GM21390 (cell line): Measurements from ENCODE around the gene ARID5B.

Source experiments
- ATAC-seq: cut with Tn5 transposase; IDR thresholded peaks from one replicate; pipeline ENCODE4 v1.9.1; 2021; ENCODE audit not compliant: unreplicated experiment

Gene ARID5B

GRCh38 chr10:62069452-62070178, 168.1 kb downstream of the ARID5B start:
- ATAC-seq, result no peak

- no peak for ATAC-seq
Observed at GRCh38 chr10:62071846-62072281, 170.4 kb downstream of the ARID5B start.

DNA sequence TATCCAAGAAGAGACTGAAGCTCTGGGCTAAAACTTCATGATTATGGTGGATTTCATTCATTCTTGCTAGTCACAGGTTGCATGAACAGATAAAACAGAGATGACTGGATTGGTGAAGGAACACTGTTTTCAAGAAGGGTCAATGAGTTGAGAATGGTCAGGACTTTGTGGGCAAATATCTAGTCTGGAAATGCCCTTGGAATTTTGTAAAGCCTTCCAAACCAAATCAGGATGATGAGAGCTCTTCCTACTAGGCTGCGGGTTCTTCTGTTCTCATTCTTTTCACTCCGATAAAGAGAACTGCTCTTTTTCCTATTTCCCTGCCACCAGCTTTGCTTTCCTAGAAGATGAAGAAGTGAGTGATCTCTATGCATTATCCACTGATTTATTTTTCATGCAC, 171.4 kb downstream of the ARID5B start:
- ATAC-seq, result no peak

GRCh38 chr10:62073429-62073828, 171.9 kb downstream of the ARID5B start:
- no peak for ATAC-seq

DNA sequence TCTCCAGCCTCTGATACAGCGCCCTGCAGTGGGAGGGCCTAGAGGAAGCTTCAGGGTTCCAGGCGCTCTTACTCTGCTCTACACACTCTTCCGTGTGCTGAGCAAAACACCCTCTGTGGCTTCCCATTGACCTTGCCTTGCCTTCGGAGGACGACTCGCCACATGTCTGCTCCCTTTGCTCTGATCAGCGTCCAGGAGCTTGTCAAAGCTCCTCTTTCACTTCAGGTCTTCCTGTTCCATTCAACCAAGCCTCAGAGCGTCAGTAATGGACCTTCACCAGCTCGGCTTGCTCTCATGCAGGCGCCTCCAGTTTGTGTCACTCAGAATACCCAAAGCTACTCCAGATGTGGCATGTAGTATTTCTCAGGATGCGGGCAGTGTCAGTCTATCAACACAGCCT, 173.9 kb downstream of the ARID5B start:
- no peak for ATAC-seq

- ATAC-seq, result no peak
Observed at GRCh38 chr10:62075912-62076311, 174.4 kb downstream of the ARID5B start.

- ATAC-seq, result no peak
Observed at GRCh38 chr10:62076891-62077290, 175.4 kb downstream of the ARID5B start.

DNA sequence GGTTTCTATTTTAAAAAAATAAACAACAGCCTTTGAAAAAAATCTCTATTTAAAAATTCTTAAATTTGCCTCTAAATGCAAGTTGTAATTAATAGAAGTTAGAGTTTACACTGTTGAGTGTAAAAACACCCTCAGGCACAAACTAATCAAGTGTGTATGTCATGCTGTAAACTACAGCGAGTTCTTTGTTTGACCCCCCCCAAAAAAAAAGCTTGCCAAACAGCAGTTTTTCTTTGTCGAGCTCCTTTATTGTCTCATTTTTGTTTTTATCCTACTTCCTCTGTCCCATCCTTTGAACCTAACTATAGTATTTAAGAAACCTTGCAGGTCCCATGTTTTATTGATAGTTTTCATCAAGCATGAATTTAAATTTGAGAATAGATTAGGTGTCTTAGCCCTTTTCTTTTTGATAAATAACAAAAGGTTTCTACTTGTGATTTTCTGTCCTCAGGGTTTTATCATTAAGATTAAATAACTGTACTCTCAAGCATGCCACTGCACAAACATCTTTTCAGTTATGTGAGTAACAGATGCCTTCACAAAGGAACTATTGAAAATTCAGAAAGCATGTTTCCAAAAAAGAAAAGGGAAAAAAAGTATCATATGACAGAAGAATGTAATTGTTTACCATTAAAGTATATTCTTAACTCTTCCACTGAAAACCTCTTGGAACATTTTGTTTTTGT, 176.0 kb downstream of the ARID5B start:
- no peak for ATAC-seq

GRCh38 chr10:62079885-62080559, 178.5 kb downstream of the ARID5B start:
- ATAC-seq, result peak; percentile 83

GRCh38 chr10:62080905-62081304, 179.4 kb downstream of the ARID5B start:
- no peak for ATAC-seq

DNA sequence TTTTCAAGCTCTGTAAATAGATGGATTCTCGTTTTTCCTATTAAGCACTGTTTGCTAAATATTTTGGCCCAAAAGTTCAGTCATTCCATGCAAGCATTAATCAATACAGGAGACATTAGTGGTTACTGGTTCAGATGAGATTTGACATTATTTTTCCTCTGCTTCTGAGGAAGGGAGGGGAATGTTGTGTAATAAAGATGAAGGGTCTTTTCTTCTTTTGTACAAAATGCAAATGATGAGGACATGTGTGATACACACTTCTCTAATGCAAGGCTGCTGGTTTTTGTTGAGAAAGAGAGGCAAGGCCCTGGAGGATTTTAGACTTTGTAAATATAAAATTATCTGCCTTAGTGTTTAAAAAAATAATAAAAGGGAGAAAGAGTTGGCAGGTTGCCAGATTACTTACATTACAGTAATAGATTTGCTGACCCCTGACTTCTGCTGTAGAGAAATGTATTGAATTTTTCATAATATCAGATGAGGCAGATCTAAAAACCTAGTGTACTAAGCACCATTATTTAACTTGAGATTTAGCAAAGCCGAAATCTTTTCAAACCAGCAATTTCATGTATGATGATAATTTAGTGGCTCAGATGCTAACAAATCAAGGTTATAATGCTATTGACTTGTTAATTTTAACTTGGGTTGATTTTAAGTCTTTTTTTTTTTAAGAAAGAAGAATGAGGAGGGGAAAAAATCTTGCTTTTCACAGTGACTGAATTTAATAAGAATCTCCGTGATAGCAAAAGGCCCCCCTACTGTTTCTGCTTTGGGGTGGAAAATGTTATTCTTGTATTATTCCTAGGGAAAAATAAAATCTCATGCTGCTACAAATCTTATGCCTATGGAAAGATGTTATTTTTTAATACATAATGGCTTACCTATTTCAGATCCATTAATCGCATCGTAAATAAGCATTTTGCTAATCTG, 180.1 kb downstream of the ARID5B start:
- ATAC-seq, result no peak

GRCh38 chr10:62082271-62082656, 180.8 kb downstream of the ARID5B start:
- ATAC-seq, result no peak

GRCh38 chr10:62082729-62083411, 181.4 kb downstream of the ARID5B start:
- peak; percentile 32 for ATAC-seq

DNA sequence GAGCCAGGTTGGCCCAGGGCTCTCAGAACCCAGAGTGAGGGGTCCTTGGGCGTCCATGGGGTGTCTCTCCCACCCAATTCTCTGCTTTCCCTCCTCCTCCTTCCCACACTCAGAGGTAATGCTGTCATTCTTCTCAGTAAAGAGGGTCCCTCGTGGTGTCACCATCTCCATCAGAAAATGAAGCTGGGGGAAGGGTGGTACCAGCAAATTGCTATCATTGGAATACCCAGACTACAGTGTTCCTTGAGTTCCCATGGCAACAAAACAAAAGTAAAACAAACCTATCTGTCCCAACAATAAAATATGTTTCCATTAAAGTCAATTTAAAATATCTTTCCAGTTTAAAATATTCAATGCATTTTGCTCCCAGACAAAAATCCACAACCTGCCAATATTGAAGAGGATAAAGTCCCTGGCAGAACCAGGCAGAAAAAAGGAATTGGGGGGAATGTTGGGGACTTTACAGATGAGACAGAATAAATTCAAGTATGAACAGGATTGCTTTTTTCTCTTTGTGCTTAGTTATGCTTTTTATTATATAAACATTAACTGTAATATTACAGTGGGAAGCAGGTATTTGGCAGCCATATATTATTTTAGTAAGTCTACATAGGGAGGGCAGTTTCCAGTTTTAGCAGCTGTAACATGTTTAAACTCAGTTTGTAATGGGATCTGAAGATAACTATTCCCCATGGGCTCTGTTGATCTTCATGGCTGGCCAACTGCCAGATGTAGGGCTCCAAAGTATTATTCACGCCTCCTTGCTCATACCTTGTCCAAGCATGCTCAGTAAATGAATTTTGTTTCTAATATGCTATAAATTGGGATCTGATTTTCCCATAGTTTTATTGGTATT, 182.1 kb downstream of the ARID5B start:
- ATAC-seq, result no peak

DNA sequence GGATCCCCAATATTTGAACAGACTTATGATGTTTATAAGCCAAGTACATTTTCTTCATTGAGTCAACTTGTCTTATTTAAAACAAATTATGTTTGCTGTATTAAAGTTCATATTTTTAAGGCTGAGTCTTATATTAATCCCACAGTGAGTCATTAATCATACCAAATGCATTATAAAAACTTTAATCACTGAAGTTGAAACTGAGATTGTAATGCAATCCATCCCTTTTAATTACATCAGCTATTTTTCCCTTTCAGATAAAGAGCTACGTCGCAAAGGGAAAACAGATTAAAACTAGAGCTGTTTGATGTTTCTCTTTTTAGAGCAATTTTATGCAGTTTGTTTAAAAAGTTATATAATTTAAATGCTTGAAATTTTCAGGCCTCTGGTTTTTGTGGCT, 183.0 kb downstream of the ARID5B start:
- no peak for ATAC-seq

GRCh38 chr10:62085404-62085803, 183.9 kb downstream of the ARID5B start:
- no peak for ATAC-seq

DNA sequence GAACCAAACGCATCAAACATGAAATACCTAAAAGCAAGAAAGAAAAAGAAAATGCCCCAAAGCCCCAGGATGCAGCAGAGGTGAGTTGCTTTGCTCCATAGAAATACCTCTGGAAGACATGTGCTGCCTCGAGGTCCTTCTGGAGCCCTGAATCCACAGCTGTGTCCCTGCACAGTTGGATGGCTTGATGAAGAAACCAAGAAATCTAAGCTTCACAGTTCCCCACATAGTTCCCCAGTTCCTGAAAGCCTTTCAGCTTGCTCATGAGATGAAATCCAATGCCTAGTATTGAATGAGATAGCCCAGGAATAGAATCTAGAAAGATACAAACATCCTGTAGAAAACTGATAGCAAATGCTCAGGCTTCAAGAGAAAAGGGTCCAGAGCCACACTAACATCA, 184.3 kb downstream of the ARID5B start:
- no peak for ATAC-seq

GRCh38 chr10:62087329-62087728, 185.8 kb downstream of the ARID5B start:
- ATAC-seq, result no peak

DNA sequence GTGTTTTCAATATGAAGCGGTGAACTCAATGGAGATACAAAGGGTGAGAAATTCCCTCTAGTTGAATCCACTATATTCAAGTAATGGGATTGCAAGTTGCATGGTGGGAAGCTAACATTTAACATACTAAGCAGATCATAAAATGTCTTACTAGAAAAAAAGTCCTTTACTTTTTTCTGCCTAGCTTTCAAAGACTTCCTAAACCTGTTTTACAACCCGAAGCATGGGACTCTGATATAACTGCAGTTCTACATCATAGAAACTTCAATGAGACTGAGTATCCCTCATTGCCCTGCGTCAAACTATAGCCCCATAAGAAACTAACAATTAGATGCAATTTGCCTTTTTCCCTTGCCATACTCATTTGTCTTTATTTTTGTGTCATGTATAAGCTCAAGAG, 187.3 kb downstream of the ARID5B start:
- ATAC-seq, result no peak
